ENCODE measurements around the gene C2orf74.

GRCh38 chr2:61196671-61197070 is 34.7 kb downstream of the C2orf74 start:
- TF ChIP-seq TAF1 (IDR thresholded peaks at IDR 0.05; ENCODE audit: low read depth, low read length): no peak
- TF ChIP-seq POLR2A (IDR thresholded peaks at IDR 0.05; ENCODE audit: low read depth, low read length): no peak
- no peak for TF ChIP-seq POLR2AphosphoS5 (IDR thresholded peaks at IDR 0.05; ENCODE audit: low read depth, low read length)
